Hepatic stellate cell (primary cell): ENCODE measurements around the gene XRN2.
A peak's percentile ranks its signal among the peaks of the same experiment; 100 is the strongest.

Experiments
- DNase-seq: peaks from one replicate; pipeline ENCODE4 v3.0.0; 2011; ENCODE audit warnings: low spot score

The XRN2 gene, protein sequence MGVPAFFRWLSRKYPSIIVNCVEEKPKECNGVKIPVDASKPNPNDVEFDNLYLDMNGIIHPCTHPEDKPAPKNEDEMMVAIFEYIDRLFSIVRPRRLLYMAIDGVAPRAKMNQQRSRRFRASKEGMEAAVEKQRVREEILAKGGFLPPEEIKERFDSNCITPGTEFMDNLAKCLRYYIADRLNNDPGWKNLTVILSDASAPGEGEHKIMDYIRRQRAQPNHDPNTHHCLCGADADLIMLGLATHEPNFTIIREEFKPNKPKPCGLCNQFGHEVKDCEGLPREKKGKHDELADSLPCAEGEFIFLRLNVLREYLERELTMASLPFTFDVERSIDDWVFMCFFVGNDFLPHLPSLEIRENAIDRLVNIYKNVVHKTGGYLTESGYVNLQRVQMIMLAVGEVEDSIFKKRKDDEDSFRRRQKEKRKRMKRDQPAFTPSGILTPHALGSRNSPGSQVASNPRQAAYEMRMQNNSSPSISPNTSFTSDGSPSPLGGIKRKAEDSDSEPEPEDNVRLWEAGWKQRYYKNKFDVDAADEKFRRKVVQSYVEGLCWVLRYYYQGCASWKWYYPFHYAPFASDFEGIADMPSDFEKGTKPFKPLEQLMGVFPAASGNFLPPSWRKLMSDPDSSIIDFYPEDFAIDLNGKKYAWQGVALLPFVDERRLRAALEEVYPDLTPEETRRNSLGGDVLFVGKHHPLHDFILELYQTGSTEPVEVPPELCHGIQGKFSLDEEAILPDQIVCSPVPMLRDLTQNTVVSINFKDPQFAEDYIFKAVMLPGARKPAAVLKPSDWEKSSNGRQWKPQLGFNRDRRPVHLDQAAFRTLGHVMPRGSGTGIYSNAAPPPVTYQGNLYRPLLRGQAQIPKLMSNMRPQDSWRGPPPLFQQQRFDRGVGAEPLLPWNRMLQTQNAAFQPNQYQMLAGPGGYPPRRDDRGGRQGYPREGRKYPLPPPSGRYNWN

DNA sequence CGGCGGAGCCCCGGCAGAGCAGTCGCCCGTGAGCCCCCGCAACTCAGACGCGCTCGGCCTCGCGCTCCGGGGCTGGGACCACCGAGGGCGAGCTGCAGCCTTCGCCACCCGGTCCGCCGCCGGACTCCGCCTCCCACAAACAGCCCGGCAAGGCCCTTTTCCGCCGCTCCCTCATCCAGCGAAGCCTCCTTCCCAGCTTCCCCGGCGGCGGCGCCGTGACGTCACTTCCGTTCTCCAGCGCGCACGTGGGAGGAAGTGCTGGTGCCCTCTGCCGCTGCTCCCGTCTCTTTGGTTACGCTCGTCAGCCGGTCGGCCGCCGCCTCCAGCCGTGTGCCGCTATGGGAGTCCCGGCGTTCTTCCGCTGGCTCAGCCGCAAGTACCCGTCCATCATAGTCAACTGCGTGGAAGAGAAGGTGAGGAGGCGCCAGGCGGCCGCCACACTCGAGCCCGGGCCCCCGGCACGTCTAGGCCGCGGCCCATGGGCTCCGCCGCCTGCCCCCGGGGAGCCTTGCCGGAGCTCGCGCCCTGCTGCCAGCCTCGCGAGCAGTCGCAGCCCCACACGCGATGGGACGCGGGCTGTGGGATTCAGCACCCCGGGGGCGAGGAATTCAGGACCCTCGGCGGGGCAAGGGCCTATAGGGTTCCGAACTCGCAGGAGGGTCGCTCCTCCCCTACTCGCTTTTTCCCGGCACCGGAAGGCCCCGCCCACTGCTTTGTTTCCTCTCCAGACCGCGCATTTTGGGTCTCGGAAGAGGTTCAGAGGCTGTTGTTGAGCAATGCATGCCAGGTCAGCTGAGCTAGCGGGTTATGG lies at the start of gene XRN2:
XRN2 (plus strand) TSS at position 271 of the 811 bp plus-strand sequence; CDS start at position 339, 68 bp downstream.
- peak; percentile 91 for DNase-seq

DNA sequence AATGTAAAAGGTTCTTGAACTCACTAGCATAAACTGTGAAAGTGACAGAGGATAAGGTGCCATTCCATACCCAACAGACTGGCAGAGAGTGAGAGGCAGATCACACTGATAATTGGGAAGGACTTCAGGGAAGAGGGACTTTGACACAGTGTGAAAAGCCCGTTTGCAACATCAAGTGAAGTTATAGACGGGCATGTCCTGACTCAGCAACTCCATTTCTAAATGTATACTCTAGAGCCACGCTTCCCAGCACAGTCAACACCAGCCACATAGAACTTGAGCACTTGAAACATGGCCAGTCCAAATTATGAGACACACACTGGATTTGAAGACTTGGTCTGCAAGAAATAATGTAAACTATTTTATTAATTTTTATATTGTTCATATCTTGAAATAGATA lies 45.9 kb upstream of the XRN2 start:
- no peak for DNase-seq

DNA sequence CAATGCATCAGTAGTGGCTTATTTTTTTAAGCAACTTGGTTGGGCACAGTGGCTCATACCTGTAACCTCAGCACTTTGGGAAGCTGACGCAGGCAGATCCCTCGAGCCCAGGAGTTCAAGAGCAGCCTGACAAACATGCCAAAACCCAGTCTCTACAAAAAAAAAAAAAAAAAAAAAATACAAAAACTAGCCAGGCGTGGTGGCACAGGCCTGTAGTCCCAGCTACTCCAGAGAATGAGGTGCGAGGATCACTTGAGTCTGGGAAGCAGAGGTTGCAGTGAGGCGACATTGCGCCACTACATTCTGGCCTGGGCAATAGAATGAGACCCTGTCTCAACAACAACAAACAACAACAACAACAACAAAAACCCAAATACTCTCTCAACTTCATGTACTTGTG lies 44.7 kb upstream of the XRN2 start:
- no peak for DNase-seq

DNA sequence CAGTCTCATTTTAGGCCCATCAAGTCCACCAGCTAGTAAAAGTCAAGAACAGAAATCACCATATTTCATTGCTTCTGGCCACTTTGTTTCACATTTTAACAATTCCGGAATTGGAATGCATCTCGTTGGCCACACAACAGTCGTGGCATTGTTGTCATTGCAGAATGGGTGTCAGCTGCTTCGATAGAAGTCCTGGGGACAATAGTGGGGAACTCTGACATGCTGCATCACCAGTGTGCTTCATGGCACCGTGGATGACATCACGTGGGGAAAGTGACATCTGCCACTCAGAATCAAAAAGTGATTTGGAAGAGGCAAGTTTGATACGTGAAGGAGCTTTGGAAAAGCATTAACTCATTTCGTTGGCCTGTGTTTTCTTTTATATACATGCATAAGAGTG lies 43.8 kb upstream of the XRN2 start:
- no peak for DNase-seq

DNA sequence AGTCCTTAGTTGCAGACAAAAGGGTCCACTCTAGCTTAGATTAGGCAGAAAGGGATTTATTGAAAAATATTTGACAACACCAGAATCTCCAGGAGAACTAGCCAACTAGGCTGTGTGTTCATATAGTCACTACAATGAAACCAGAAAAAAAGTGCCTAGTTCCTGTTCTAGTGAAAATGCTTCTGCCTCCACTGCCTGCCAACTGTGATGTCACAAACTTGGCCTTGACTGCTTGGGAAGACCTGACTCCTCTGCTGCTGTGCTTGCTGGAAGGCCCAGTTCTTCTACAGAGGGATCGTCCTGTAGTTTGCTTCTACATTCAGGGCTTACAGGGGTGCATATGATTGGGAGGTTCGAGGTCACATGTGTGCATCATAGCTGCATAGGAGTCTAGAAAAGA lies 40.3 kb upstream of the XRN2 start:
- no peak for DNase-seq

DNA sequence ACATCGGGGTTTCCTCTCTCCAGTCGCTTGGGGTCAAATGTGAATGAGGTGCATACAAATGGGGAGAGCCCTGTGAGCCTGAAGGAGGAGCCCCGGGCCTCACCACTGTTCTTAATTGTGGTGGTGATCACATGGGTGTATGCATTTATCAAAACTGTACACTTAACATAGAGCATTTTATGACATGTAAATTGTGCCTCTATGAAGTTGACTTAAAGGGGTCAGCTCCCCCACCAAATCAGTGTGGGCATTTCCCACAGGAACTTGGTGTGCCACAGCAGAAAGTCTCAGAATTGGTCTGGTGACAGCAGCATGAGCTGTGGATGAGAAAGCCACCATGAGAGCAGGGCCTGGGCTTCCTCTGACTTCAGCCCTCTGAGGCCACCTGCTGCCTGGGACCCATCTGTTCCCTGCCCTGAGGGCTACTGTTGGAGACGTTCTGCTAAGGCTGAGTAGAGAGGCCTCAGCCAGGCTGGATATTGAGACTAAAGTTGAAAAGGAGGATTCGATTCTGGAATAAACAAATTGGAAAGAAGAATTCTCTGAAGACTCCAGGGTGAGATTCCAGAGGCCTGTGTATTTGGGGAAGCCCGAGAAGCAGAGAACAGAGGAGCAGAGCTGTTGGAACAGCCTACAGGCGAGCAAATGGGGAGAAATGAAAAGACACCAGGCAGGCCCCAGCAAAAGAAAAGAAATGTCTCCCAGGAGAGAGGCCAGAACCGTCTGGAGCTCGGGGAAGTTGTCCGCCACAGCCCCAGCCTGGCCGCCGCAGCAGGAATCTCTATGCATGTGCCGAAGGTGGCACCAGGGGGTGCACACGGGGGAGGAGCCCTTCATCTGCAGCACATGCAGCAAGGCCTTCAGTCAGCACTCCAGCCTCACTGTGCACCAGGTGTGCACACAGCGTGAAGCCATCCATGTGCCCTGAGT lies 37.6 kb upstream of the XRN2 start:
- no peak for DNase-seq

DNA sequence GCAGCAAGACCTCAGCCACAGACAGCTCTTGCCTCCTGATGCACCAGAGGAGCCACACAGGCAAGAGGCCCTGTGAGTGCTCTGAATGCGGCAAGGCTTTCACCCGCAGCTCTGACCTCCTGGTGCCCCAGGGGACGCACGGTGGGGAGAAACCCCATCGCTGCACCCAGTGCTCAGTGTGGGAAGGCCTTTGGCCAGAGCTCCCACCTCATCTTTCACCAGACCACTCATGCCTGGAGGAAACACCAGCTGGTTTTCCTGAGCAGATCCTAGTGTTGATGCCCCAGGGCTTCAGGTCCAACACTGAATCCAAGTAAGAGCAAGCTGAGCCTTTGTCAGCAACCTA lies 37.0 kb upstream of the XRN2 start:
- DNase-seq: no peak

DNA sequence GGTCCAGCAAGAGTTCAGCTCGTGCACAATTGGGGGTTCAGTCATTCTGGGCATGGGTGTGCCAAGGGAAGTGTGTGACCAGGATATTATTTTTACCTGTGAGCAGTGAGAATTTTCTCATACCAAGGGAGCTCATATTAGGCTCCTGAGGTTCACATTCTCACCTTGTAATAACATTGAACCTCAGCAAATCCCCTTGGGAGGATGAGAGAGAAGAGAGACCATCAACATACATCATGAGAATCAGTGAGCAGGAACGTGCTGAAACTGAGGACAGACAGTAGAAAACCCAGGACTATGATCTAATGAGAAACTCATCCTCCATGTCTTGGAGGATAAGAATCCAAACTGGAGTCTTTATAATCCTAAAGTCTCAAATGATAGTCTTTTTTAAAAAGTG lies 33.4 kb upstream of the XRN2 start:
- no peak for DNase-seq

DNA sequence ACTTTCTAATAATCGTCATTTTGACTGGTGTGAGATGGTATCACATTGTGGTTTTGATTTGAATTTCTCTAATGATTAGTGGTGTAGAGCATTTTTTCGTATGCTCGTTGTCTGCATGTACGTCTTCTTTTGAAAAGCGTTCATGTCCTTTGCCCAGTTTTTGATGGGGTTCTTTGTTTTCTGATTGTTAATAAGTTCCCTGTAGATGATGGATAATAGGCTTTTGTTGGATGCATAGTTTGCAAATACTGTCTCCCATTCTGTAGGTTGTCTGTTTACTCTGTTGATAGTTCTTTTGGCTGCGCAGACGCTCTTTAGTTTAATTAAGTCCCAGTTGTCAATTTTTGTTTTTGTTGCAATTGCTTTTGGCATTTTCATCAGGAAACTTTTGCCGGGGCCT lies 32.3 kb upstream of the XRN2 start:
- DNase-seq: no peak

DNA sequence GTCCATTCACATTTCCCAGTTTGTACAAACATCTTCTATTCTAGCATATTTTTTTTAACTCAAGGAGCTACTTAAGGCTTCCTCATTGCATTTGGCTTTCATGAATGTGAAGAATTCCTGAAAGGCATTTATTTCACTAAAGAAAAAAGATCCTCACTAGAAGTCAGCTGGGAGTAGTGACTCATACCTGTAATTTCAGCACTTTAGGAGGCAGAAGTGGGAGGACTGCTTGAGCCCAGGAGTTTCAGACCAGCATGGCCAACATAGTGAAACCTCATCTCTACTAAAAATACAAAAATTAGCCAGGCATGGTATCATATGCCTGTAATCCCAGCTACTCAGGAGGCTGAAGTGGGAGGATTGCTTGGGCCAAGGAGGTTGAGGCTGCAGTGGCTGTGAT lies 30.9 kb upstream of the XRN2 start:
- no peak for DNase-seq

DNA sequence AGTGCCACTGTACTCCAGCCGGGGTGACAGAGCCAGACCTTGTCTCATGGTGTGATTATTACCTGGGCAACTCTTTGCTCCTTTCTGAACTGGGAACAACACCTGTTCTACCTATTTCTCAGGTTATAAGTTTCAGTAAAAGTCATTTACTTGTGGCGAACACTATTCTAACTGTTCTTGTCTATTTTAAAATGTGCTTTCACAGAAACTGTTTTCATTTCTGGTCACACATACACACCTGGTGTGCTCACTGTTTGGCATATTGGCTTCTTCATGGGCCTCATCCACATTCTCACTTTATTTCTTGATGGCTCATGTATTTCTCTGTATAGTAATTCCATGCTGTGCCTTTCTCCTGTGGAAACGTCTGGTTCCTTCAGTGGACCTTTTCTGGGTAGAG lies 30.5 kb upstream of the XRN2 start:
- no peak for DNase-seq

DNA sequence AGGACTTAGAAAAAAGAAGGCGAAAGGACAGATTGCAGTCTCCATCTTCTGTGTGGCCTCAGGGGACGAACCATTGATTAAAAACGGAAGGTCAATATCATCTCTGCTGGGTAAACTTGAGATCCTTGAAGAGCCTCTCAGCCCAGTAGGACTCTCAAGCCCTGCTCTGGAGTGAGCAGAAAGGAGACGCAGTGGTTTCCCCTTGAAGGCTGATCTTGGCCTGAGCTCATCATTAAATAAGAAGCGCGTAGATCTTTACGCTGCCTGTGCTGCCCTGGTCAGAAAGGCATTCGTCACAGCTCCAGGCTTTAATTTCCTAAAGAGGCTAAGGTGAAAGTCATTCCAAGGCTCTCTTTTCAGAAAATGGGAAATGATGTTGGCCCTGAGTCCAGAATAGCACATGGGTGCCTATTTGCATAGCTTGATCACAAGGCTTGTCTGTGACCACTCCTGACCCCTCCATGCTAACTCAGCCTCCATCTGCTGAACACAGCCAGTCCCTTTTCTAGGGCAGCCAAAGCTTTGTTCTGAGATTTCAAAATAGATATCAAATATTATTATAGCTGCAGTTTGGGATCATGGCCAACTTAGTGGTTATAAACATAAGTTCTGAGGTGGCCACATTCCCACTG lies 29.3 kb upstream of the XRN2 start:
- DNase-seq: no peak

DNA sequence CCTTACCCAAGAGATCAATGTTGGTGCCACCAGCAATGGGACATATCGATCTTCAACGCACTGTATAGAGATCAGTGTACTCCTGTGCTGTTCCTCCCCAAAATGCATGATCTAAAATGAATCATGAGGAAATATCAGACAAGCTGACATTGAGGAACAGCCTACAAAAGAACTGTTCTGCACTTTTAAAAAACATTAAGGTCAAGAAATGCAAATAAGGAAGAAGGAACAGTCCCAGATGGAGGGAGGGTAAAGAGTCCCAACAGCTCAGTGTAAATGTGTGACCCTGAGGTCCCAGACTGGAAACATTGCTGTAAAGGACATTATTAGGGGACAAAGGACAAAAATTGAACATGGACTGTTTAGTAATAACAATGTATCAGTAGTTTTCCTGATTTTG lies 24.3 kb upstream of the XRN2 start:
- no peak for DNase-seq

DNA sequence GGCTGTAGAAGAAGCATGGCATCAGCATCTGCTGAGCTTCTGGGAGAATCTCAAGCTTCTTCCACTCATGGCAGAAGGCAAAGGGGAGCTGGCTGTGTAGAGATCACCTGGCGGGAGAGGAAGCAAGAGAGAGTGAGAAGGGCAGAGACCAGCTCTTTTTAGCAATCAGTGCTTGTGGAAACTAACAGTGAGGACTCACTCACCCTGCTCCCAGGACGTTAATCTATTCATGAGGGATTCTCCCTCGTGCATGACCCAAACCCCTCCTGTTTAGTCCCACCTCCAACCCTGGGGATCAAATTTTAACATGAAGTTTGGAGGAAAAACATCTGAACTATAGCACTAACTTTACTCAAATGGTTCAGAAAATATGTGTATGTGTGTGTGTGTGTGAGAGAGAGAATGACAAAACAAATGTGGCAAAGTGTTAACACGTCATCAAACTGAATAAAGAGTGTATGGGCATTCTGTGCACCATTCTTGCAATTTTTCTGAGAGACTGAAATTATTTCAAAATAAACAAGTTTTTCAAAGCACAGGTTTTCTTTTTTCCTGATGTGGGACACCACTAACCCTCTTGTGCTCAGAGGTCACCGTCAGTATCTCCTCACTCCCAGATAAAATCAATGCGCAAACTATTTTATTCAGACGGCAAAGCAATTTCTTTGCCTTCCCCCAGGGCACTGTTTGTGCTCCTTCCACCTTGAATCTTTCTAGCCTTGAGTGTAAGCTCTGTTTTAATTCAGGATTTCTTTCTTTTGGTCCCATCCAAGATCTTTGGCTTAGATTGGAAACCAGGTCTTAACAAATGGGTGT lies 23.2 kb upstream of the XRN2 start:
- no peak for DNase-seq

DNA sequence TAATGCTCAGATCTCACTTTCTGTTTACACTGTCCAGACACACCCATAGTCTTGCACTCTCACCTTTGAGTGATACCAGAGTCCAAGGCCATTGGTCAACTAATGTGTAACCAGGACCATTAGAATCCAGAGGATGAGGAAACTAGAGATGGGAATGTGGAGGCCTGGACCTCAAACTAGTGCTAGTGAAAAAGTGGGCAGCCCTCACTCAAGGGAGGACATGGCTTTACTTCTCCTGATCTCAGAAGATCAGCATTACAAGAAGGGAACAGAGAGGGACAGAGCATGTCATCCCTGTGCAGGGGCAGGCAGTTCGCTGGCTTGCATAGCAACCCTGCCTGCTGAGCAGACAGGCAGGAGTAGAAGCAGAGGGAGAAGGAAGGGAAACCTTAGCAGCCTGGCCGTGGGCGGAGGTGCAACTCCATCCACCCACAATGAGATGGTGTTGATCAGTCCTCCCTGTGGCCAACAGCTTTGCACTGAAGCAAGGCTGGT lies 22.6 kb upstream of the XRN2 start:
- DNase-seq: no peak

DNA sequence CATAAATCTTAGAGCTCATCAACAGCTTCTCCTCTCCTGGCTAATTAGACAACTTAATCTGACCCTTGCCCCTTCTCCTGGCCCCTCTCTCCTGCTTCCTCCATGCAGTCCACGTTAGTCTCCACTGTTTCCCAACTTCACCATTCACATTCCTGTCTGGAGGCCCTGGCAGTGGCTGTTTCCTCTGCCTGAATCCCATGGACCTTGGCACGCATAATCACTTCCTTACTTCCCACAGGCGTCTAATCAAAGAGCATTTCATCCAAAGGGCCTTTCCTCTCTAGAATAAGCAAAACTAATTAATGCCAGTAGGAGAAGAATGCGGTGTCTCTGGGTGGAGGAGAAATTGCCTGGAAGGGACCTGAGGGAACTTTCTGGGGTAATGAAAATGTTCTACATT lies 16.4 kb upstream of the XRN2 start:
- no peak for DNase-seq

DNA sequence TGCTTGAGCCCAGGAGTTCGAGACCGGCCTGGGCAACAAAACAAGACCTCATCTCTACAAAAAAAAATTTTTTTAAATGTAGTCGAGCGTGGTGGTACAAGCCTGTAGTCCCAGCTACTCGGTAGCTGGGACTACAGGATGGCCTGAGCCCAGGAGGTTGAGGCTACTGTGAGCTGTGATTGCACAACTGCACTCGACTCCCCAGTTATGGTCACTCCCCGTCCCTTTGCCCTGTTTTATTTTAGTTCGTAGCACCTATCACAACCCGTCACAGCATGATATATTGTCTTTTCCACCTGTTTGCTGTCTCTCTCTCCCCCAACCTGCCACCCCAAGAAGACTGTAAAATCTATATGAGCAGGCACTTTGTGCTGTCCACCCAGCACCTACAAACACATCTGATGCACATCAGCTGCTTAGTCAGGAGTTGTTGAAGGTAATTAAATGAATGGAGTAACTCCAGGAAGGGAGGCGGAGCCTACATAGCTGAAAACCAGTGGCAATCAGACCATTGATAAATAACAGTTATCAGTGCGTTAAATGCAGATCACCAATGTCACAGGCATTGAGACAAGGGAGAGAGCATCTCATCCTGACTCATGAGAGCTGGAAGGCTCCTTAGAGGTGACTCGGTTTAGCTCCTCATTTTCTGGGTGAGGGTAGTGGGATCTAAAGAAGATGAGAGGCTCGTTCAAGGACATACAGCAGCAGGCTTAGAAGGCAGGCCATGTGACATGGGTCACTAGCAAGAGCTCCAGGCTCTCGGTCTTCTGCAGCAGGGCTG lies 14.4 kb upstream of the XRN2 start:
- no peak for DNase-seq

DNA sequence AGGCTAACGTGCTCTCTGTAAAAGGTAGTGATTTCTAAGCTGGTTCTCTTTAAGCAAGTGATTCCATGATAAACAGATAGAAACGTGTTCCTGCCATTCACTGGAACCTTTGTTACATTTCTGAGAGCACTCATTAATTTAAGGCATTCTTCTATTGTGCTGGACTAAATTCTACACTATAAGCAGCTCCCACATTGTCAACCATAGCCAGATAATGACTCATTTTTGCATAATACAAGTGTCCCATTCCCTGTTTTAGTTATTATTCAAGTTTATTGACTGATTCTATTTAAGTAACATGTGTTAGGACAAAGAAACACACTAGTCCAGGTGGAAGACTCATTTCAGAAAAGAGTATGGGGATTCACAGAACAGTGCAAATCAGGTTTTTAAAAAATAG lies 13.5 kb upstream of the XRN2 start:
- DNase-seq: no peak

DNA sequence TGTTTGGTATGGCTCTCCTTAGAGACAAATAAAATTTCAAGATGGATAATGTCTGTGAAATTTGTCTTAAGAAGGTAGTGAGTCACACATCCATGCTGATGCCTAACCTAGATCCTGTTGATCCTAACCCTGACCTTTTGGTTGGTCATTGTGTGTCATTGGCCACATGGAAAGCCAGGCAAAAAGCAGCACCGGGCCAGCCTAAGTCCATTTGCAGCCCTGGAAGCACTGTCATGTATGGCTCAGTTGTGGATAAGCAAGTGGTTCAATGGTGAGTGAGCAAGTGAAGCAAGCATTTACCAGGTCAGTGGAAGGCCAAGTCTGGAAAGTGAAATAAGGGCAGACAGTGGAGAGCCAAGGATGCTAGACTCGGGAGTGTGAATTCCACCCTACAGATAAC lies 12.1 kb upstream of the XRN2 start:
- DNase-seq: peak; percentile 38
